ENCODE data around the gene SVIL.
A peak's percentile ranks its signal among the peaks of the same experiment; 100 is the strongest.
"Not testable (repeated sequence)": the region's sequence is repeated elsewhere in the genome, so short reads cannot be mapped to it uniquely, and the experiment has no call there.

The SVIL gene

GRCh38 chr10:29515104-29515503, 119.7 kb downstream of the SVIL start:
- DNase-seq (ENCODE audit: low spot score): not testable (repeated sequence)

- no peak for DNase-seq (ENCODE audit: low spot score)
Measured at GRCh38 chr10:29514306-29514705, 120.5 kb downstream of the SVIL start.

GRCh38 chr10:29512425-29512974, 122.3 kb downstream of the SVIL start:
- no peak for DNase-seq (ENCODE audit: low spot score)

GRCh38 chr10:29511806-29512205, 123.0 kb downstream of the SVIL start:
- not testable (repeated sequence) for DNase-seq (ENCODE audit: low spot score)

GRCh38 chr10:29510483-29511157, 124.2 kb downstream of the SVIL start:
- DNase-seq (ENCODE audit: low spot score): not testable (repeated sequence)

GRCh38 chr10:29508554-29509244, 126.1 kb downstream of the SVIL start:
- no peak for DNase-seq (ENCODE audit: low spot score)

GRCh38 chr10:29507750-29508149, 127.0 kb downstream of the SVIL start:
- DNase-seq (ENCODE audit: low spot score): not testable (repeated sequence)

GRCh38 chr10:29506324-29506921, 128.3 kb downstream of the SVIL start:
- DNase-seq (ENCODE audit: low spot score): not testable (repeated sequence)

- no peak for DNase-seq (ENCODE audit: low spot score)
Measured at GRCh38 chr10:29502351-29502750, 132.4 kb downstream of the SVIL start.

- DNase-seq (ENCODE audit: low spot score): no peak
Measured at GRCh38 chr10:29501692-29502091, 133.1 kb downstream of the SVIL start.

- DNase-seq (ENCODE audit: low spot score): no peak
Measured at GRCh38 chr10:29499993-29500537, 134.7 kb downstream of the SVIL start.

- DNase-seq (ENCODE audit: low spot score): peak; percentile 45
Measured at GRCh38 chr10:29496341-29497162, 138.2 kb downstream of the SVIL start.

- no peak for DNase-seq (ENCODE audit: low spot score)
Measured at GRCh38 chr10:29495366-29495765, 139.4 kb downstream of the SVIL start.

GRCh38 chr10:29493697-29494096, 141.1 kb downstream of the SVIL start:
- no peak for DNase-seq (ENCODE audit: low spot score)

GRCh38 chr10:29492774-29493173, 142.0 kb downstream of the SVIL start:
- DNase-seq (ENCODE audit: low spot score): no peak

GRCh38 chr10:29491918-29492317, 142.9 kb downstream of the SVIL start:
- DNase-seq (ENCODE audit: low spot score): no peak

GRCh38 chr10:29490781-29491280, 143.9 kb downstream of the SVIL start:
- DNase-seq (ENCODE audit: low spot score): not testable (repeated sequence)

- DNase-seq (ENCODE audit: low spot score): not testable (repeated sequence)
Measured at GRCh38 chr10:29488471-29488870, 146.3 kb downstream of the SVIL start.

- DNase-seq (ENCODE audit: low spot score): not testable (repeated sequence)
Measured at GRCh38 chr10:29487884-29488266, 146.9 kb downstream of the SVIL start.

GRCh38 chr10:29487032-29487883, 147.5 kb downstream of the SVIL start:
- DNase-seq (ENCODE audit: low spot score): not testable (repeated sequence)

- no peak for DNase-seq (ENCODE audit: low spot score)
Measured at GRCh38 chr10:29486433-29486832, 148.3 kb downstream of the SVIL start.
